Keratinocyte (primary cell): ENCODE results near the gene SH2D4B. TPM values are rescaled to one million over a fixed set of nuclear protein-coding genes. Genes with fewer than 3 reads are reported as not detected.

ENCODE experiments used
- DNase-seq: peaks from one replicate; pipeline ENCODE4 v3.0.0-alpha.2; 2011; ENCODE audit warnings: low read depth, missing footprints, low spot score
- FAIRE-seq: peaks from 2 replicates; lab custom pipeline; 2011; peaks lifted over from hg19 to GRCh38; lab: Jason Lieb, UNC
- H2AFZ ChIP-seq: 2 replicates; pipeline ENCODE4 v1.6.0; 2012; ENCODE audit warnings: low read length, control low read depth, inconsistent platforms; ENCODE audit not compliant: control insufficient read depth
- H3K27ac ChIP-seq: 2 replicates; pipeline ENCODE4 v1.5.1; 2011; ENCODE audit warnings: low read length; ENCODE audit not compliant: control insufficient read depth, insufficient read depth
- H3K27me3 ChIP-seq: 3 replicates; pipeline ENCODE4 v1.6.0; 2011; ENCODE audit warnings: low read length; ENCODE audit not compliant: control insufficient read depth, insufficient read depth; ENCODE audit errors: extremely low read depth
- H3K36me3 ChIP-seq, 2 experiments: 2 replicates in 1 of 2; 3 replicates in 1 of 2; pipeline ENCODE4 v1.5.1; 2011; ENCODE audit warnings: low read length in 2 of 2, mild to moderate bottlenecking in 1 of 2; ENCODE audit not compliant: control insufficient read depth in 2 of 2, insufficient read depth in 2 of 2; ENCODE audit errors: extremely low read depth in 1 of 2
- H3K4me1 ChIP-seq: 3 replicates; pipeline ENCODE4 v1.5.1; 2011; ENCODE audit warnings: low read length; ENCODE audit not compliant: control insufficient read depth, insufficient read depth; ENCODE audit errors: extremely low read depth
- H3K4me2 ChIP-seq: 3 replicates; pipeline ENCODE4 v1.6.0; 2011; ENCODE audit warnings: low read depth, low read length; ENCODE audit not compliant: control insufficient read depth, insufficient read depth; ENCODE audit errors: extremely low read depth
- H3K4me3 ChIP-seq, 3 experiments: fragments of 200-600 bp in 1 of 3; sonication (generic) in 1 of 3; 2 replicates in 2 of 3; 3 replicates in 1 of 3; pipeline ENCODE4 v1.5.1; 2011 to 2016; ENCODE audit warnings: low read length in 3 of 3, mild to moderate bottlenecking in 3 of 3, control low read depth in 2 of 3, inconsistent platforms in 1 of 3, low read depth in 1 of 3, mixed read lengths in 1 of 3, mixed run types in 1 of 3, moderate library complexity in 1 of 3; ENCODE audit not compliant: control insufficient read depth in 2 of 3, insufficient read depth in 2 of 3; ENCODE audit errors: extremely low read depth in 1 of 3
- H3K79me2 ChIP-seq: 2 replicates; pipeline ENCODE4 v1.6.0; 2012; ENCODE audit warnings: low read length; ENCODE audit not compliant: control insufficient read depth, insufficient read depth
- H3K9ac ChIP-seq: 3 replicates; pipeline ENCODE4 v1.6.0; 2011; ENCODE audit warnings: low read length; ENCODE audit not compliant: control insufficient read depth, insufficient read depth; ENCODE audit errors: extremely low read depth
- H3K9me1 ChIP-seq: 3 replicates; pipeline ENCODE4 v1.6.0; 2011; ENCODE audit warnings: low read length; ENCODE audit not compliant: control insufficient read depth, insufficient read depth; ENCODE audit errors: extremely low read depth
- H3K9me3 ChIP-seq: 2 replicates; pipeline ENCODE4 v1.5.1; 2012; ENCODE audit warnings: low read depth, low read length; ENCODE audit not compliant: control insufficient read depth
- H4K20me1 ChIP-seq: 3 replicates; pipeline ENCODE4 v1.6.0; 2011; ENCODE audit warnings: low read length; ENCODE audit not compliant: control insufficient read depth, insufficient read depth; ENCODE audit errors: extremely low read depth
- CTCF ChIP-seq, 3 experiments: IDR thresholded peaks in 1 of 3; conservative IDR thresholded peaks in 1 of 3; optimal IDR thresholded peaks in 1 of 3; 2 replicates in 2 of 3; 3 replicates in 1 of 3; pipeline versions ENCODE3 to v1.5.1; 2011; ENCODE audit warnings: low read length in 3 of 3, mild to moderate bottlenecking in 3 of 3, moderate library complexity in 2 of 3, control low read depth in 1 of 3, inconsistent platforms in 1 of 3; ENCODE audit not compliant: insufficient read depth in 2 of 3; ENCODE audit errors: extremely low read depth in 1 of 3
- EZH2 ChIP-seq: IDR thresholded peaks from one replicate; pipeline ENCODE4 v1.6.1; 2012; ENCODE audit warnings: inconsistent platforms, mild to moderate bottlenecking, low read length, moderate library complexity
- dilution Hi-C: fragments of 300-500 bp; cut with MboI; formaldehyde crosslinking; loops from one replicate; pipeline ENCODE4 v1.7.0; 2020; ENCODE audit warnings: low sequenced_read_pairs; ENCODE audit not compliant: extremely low pct_ligation_motif_present
- polyA plus RNA-seq, 5 experiments: library from polyadenylated mRNA; depleted of rRNA in 3 of 5; stranded (reverse) in 3 of 5; stranded (forward) in 1 of 5; unstranded in 1 of 5; fragments of >200 nt; gene quantifications; 1 replicate in 1 of 5; 2 replicates in 3 of 5; 3 replicates in 1 of 5; pipeline versions ENCODE4 v1.2.1 to v1.2.3, GENCODE V29; 2011 to 2012; ENCODE audit warnings: missing spikeins in 2 of 5, low read depth in 1 of 5, low replicate concordance in 1 of 5

SH2D4B gene
- polyA plus RNA-seq, 1 donor (not counting 4 experiments of a cell fraction or from before 2014, with no cell fraction given) = 0.22 TPM

DNA sequence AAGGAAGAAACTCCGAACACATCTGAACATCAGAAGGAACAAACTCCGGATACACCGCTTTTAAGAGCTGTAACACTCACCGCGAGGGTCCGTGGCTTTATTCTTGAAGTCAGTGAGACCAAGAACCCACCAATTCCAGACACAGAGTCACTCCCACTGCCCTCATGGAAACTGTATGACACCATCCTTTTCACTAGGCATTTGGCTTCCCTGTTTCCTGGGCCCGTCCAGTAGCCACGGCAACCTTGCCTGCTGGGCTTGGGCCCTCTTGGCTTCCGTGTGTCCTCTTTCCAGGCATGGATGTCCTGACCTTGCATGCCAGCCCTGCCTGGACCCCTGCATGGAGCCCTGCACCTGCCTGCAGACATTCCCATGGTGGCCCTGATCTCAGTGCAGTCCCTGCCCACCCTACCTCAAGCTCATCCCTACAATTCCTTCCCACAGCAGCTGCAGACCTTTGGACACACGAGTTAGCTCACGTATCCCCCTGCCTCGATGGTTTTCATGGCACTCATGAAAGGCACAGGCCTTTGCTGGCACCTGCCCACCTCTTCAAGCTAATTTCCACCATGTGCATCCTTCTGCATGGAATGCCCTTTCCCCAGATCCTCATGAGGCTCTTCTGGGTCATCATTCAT, 6.7 kb downstream of the SH2D4B start:
- no peak for FAIRE-seq
- H3K9me1 ChIP-seq = no peaks in the 10 kb centered on the region
- dilution Hi-C loops = no loop called here
- no peaks in the 10 kb centered on the region for H3K79me2 ChIP-seq
- no peak overlapping the region for H3K4me3 ChIP-seq
- no peaks in the 10 kb centered on the region for H4K20me1 ChIP-seq
- H3K9me3 ChIP-seq = no peaks in the 10 kb centered on the region
- no peaks in the 10 kb centered on the region for H3K36me3 ChIP-seq
- peaks cover 32% of the 10 kb centered on the region for H3K4me1 ChIP-seq
- no peaks in the 10 kb centered on the region for H3K27me3 ChIP-seq
- H3K4me2 ChIP-seq = no peak overlapping the region
- no peak for DNase-seq
- no peak overlapping the region for H3K27ac ChIP-seq
- H2AFZ ChIP-seq = no peak overlapping the region
- H3K9ac ChIP-seq = no peak overlapping the region
- TF ChIP-seq CTCF (optimal IDR thresholded peaks at IDR 0.05 in 1 of 3, IDR thresholded peaks at IDR 0.05 in 1 of 3, conservative IDR thresholded peaks at IDR 0.05 in 1 of 3; ENCODE audit: extremely low read depth in 1 of 3, insufficient read depth in 2 of 3, low read length in 3 of 3) (no peak), EZH2 (no peak)

- no peak overlapping the region for H3K4me3 ChIP-seq
- FAIRE-seq = no peak
- dilution Hi-C loops = no loop called here
Observed at GRCh38 chr10:80545258-80545881, 7.7 kb downstream of the SH2D4B start.

More at GRCh38 chr10:80545258-80545881, 7.7 kb downstream of the SH2D4B start:
- peaks cover 22% of the 10 kb centered on the region for H3K4me1 ChIP-seq
- no peaks in the 10 kb centered on the region for H4K20me1 ChIP-seq
- TF ChIP-seq CTCF (optimal IDR thresholded peaks at IDR 0.05 in 1 of 3, IDR thresholded peaks at IDR 0.05 in 1 of 3, conservative IDR thresholded peaks at IDR 0.05 in 1 of 3; ENCODE audit: extremely low read depth in 1 of 3, insufficient read depth in 2 of 3, low read length in 3 of 3) (no peak), EZH2 (no peak)
- no peaks in the 10 kb centered on the region for H3K9me3 ChIP-seq
- no peak overlapping the region for H2AFZ ChIP-seq
- H3K27ac ChIP-seq = no peak overlapping the region
- H3K9ac ChIP-seq = no peak overlapping the region
- H3K4me2 ChIP-seq = no peak overlapping the region
- no peak for DNase-seq
- H3K27me3 ChIP-seq = no peaks in the 10 kb centered on the region
- no peaks in the 10 kb centered on the region for H3K79me2 ChIP-seq
- no peaks in the 10 kb centered on the region for H3K9me1 ChIP-seq
- H3K36me3 ChIP-seq = no peaks in the 10 kb centered on the region
